GM23338 (cell line): ENCODE data around the gene NLRC5. TPM values are rescaled to one million over a fixed set of nuclear protein-coding genes. Genes with fewer than 3 reads are reported as not detected.

Experiments
- ATAC-seq: fragments of 200-7000 bp; cut with Tn5 transposase; 3 replicates; pipeline ENCODE4 v1.9.1; 2020
- DNase-seq: peaks from one replicate; pipeline ENCODE4 v3.0.0-alpha.2; 2015; ENCODE audit warnings: low spot score
- H2AFZ ChIP-seq: fragments of 200-600 bp; sonication (generic); 2 replicates; pipeline ENCODE4 v1.8.0; 2016; ENCODE audit warnings: antibody characterized with exemption, mild to moderate bottlenecking, moderate library complexity
- H3F3A ChIP-seq: fragments of 200-600 bp; sonication (generic); replicated peaks from 2 replicates; pipeline ENCODE4 v1.8.0; 2017; ENCODE audit warnings: antibody characterized with exemption, mixed run types, low read depth
- H3K27ac ChIP-seq: fragments of 200-600 bp; sonication (generic); 2 replicates; pipeline ENCODE4 v1.6.1; 2016; ENCODE audit warnings: low read depth
- H3K27me3 ChIP-seq: fragments of 200-600 bp; sonication (generic); 2 replicates; pipeline ENCODE4 v1.8.0; 2016; ENCODE audit warnings: mild to moderate bottlenecking, mixed run types, moderate library complexity; ENCODE audit not compliant: insufficient read depth
- H3K36me3 ChIP-seq: fragments of 200-600 bp; sonication (generic); 2 replicates; pipeline ENCODE4 v1.8.0; 2016; ENCODE audit warnings: mild to moderate bottlenecking; ENCODE audit not compliant: insufficient read depth
- H3K4me1 ChIP-seq: fragments of 200-600 bp; sonication (generic); 2 replicates; pipeline ENCODE4 v1.8.0; 2016; ENCODE audit warnings: mild to moderate bottlenecking, moderate library complexity; ENCODE audit not compliant: insufficient read depth
- H3K4me2 ChIP-seq: fragments of 200-600 bp; sonication (generic); 2 replicates; pipeline ENCODE4 v1.7.1; 2017; ENCODE audit warnings: mixed run types
- H3K4me3 ChIP-seq: fragments of 200-600 bp; sonication (generic); 2 replicates; pipeline ENCODE4 v1.6.1; 2016; ENCODE audit warnings: mixed run types
- H3K79me2 ChIP-seq: fragments of 200-600 bp; sonication (generic); replicated peaks from 2 replicates; pipeline ENCODE4 v1.8.0; 2017; ENCODE audit warnings: mild to moderate bottlenecking; ENCODE audit not compliant: insufficient read depth
- H3K9me2 ChIP-seq: fragments of 200-600 bp; sonication (generic); 2 replicates; pipeline ENCODE4 v1.8.0; 2017; ENCODE audit not compliant: insufficient read depth
- H4K20me1 ChIP-seq: fragments of 200-600 bp; sonication (generic); replicated peaks from 2 replicates; pipeline ENCODE4 v1.8.0; 2017; ENCODE audit warnings: mild to moderate bottlenecking; ENCODE audit not compliant: insufficient read depth
- H3K27ac Mint-ChIP-seq: 2 replicates; pipeline ENCODE4 v1.8.0; 2020; ENCODE audit warnings: inconsistent platforms, mild to moderate bottlenecking, moderate library complexity, mixed read lengths
- H3K27me3 Mint-ChIP-seq: 3 replicates; pipeline ENCODE4 v1.8.0; 2022; ENCODE audit warnings: low read depth, mild to moderate bottlenecking, moderate library complexity, mixed read lengths, inconsistent platforms; ENCODE audit not compliant: insufficient read depth, poor library complexity
- H3K36me3 Mint-ChIP-seq: 3 replicates; pipeline ENCODE4 v1.8.0; 2021; ENCODE audit warnings: low read depth, mild to moderate bottlenecking, inconsistent platforms, moderate library complexity, mixed read lengths
- H3K4me1 Mint-ChIP-seq: 3 replicates; pipeline ENCODE4 v1.8.0; 2020; ENCODE audit warnings: mild to moderate bottlenecking, inconsistent platforms, mixed read lengths
- H3K4me3 Mint-ChIP-seq: 3 replicates; pipeline ENCODE4 v1.8.0; 2021; ENCODE audit warnings: moderate library complexity, mild to moderate bottlenecking, inconsistent platforms, mixed read lengths
- H3K9me3 Mint-ChIP-seq: 3 replicates; pipeline ENCODE4 v1.8.0; 2020; ENCODE audit warnings: moderate library complexity, mild to moderate bottlenecking, inconsistent platforms, mixed read lengths
- CREB1 ChIP-seq: fragments of 250-450 bp; sonication (Bioruptor Pico); IDR thresholded peaks from 2 replicates; pipeline ENCODE4 v1.5.0; 2020; ENCODE audit warnings: low read depth, mild to moderate bottlenecking, moderate library complexity
- CTCF ChIP-seq, 2 experiments: fragments of 200-600 bp in 1 of 2; sonication (generic) in 1 of 2; conservative IDR thresholded peaks; 2 replicates each; pipeline versions ENCODE4 v1.5.1 to v1.6.1; 2016 to 2017; ENCODE audit warnings: antibody characterized with exemption in 2 of 2, low read depth in 2 of 2, mild to moderate bottlenecking in 2 of 2, moderate library complexity in 1 of 2
- ETS1 ChIP-seq: IDR thresholded peaks from 2 replicates; pipeline ENCODE4 v1.6.1; 2016; ENCODE audit warnings: antibody characterized with exemption
- EZH2 ChIP-seq: fragments of 200-600 bp; sonication (generic); IDR thresholded peaks from one replicate; pipeline ENCODE4 v1.8.0; 2017; ENCODE audit warnings: antibody characterized with exemption, mild to moderate bottlenecking, low read depth; ENCODE audit not compliant: unreplicated experiment
- EZH2phosphoT487 ChIP-seq: fragments of 200-600 bp; sonication (generic); IDR thresholded peaks from one replicate; pipeline ENCODE4 v1.8.1; 2018; ENCODE audit warnings: antibody characterized with exemption; ENCODE audit not compliant: unreplicated experiment
- JUNB ChIP-seq: IDR thresholded peaks from one replicate; pipeline ENCODE4 v1.6.1; 2016; ENCODE audit warnings: antibody characterized with exemption; ENCODE audit not compliant: unreplicated experiment
- NANOG ChIP-seq: IDR thresholded peaks from 2 replicates; pipeline ENCODE4 v1.6.1; 2016; ENCODE audit warnings: antibody characterized with exemption, borderline replicate concordance
- POLR2AphosphoS5 ChIP-seq: IDR thresholded peaks from 2 replicates; pipeline ENCODE4 v1.6.1; 2016; ENCODE audit warnings: antibody characterized with exemption, low read depth
- REST ChIP-seq: IDR thresholded peaks from one replicate; pipeline ENCODE4 v1.6.1; 2018; ENCODE audit warnings: antibody characterized with exemption; ENCODE audit not compliant: unreplicated experiment
- STAT1 ChIP-seq: IDR thresholded peaks from one replicate; pipeline ENCODE4 v1.6.1; 2016; ENCODE audit warnings: antibody characterized with exemption; ENCODE audit not compliant: unreplicated experiment
- ZNF114 ChIP-seq: fragments of 250-450 bp; sonication (Bioruptor Pico); IDR thresholded peaks from 2 replicates; pipeline ENCODE4 v1.5.0; 2020; ENCODE audit warnings: mild to moderate bottlenecking, moderate library complexity
- ZNF331 ChIP-seq: fragments of 250-450 bp; sonication (Bioruptor Pico); IDR thresholded peaks from 2 replicates; pipeline ENCODE4 v1.5.0; 2020; ENCODE audit warnings: low read depth, mild to moderate bottlenecking, moderate library complexity
- ZNF462 ChIP-seq: fragments of 250-450 bp; sonication (Bioruptor Pico); IDR thresholded peaks from 2 replicates; pipeline ENCODE4 v1.5.0; 2020; ENCODE audit warnings: mild to moderate bottlenecking, moderate library complexity
- polyA plus RNA-seq: library from polyadenylated mRNA; unstranded; fragments of >200 nt; fragmentation: Nextera tagmentation; extraction: Ambion mirVana; gene quantifications from 2 replicates; pipeline ENCODE4 v1.2.1, GENCODE V29; 2016
- total RNA-seq: library from RNA; depleted of rRNA; stranded (reverse); fragments of >200 nt; shearing (Covaris generic); gene quantifications from 2 replicates; pipeline ENCODE4 v1.2.3, GENCODE V29; 2014

The NLRC5 gene
- total and polyA plus RNA-seq, 2 experiments from 2014 or later: 2.3 to 3.9 TPM

GRCh38 chr16:56966093-56966475, 23.3 kb upstream of the NLRC5 start:
- no peaks in the 10 kb centered on the region for H3K9me2 ChIP-seq
- H3K4me2 ChIP-seq: no peak overlapping the region
- Mint-ChIP-seq H3K9me3 (no peaks in the 10 kb centered on the region; the same call in 2 of the 3 replicates), H3K27ac (no peak overlapping the region), H3K4me3 (no peak overlapping the region), H3K27me3 (peaks cover 10% of the 10 kb centered on the region), H3K4me1 (peaks cover 4% of the 10 kb centered on the region; the same call in 2 of the 3 replicates), H3K36me3 (no peaks in the 10 kb centered on the region)
- no peaks in the 10 kb centered on the region; the same call in 1 of the 2 replicates for H3K4me1 ChIP-seq
- H3K79me2 ChIP-seq: no peaks in the 10 kb centered on the region
- H3F3A ChIP-seq: no peaks in the 10 kb centered on the region
- no peaks in the 10 kb centered on the region for H3K36me3 ChIP-seq
- TF ChIP-seq STAT1: no peak
- TF ChIP-seq ZNF462 (CRISPR knock-in tag): no peak
- no peak for TF ChIP-seq CREB1 (CRISPR knock-in tag)
- TF ChIP-seq JUNB: no peak
- TF ChIP-seq EZH2phosphoT487: no peak
- TF ChIP-seq CTCF (conservative IDR thresholded peaks at IDR 0.05; ENCODE audit: low read depth in 2 of 2): no peak
- TF ChIP-seq ZNF114: no peak
- TF ChIP-seq ETS1: no peak
- no peak for TF ChIP-seq POLR2AphosphoS5
- TF ChIP-seq ZNF331 (CRISPR knock-in tag): no peak
- TF ChIP-seq EZH2: no peak
- no peak for TF ChIP-seq REST
- TF ChIP-seq NANOG: no peak
- peak overlapping the region; percentile 32; the same call in 1 of the 2 replicates for H2AFZ ChIP-seq
- H3K27me3 ChIP-seq: no peaks in the 10 kb centered on the region
- H4K20me1 ChIP-seq: no peaks in the 10 kb centered on the region
- no peak overlapping the region for H3K4me3 ChIP-seq
- DNase-seq (no peak), ATAC-seq (no peak)
- no peak overlapping the region for H3K27ac ChIP-seq
